ENCODE results near the gene PDE5A.

The PDE5A gene

DNA sequence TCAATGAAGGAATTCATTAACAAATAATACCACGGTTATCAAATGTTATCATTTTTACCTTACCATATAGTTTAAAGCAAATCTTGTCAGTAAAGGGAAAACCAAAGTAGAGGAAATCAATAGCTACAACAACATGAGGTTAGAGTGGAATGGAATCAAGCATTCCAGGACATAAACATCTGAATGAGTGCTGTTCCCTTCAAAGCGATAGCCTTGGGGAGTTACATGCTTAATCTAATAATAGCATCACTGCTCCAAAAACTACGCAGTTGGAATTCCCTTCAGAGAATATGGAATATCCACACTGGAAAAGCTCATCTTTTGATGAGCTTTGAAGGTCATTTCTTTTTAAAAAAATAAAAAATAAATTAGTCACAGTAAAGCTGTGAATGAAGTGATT lies 31.2 kb downstream of the PDE5A start:
- Histone ChIP-seq H3K4me3 (ENCODE audit: low read depth, low read length) (no peak overlapping the region), H3K36me3 (replicated peaks) (no peaks in the 10 kb centered on the region), H3K27me3 (replicated peaks) (no peaks in the 10 kb centered on the region), H3K27ac (no peak overlapping the region)
- in situ Hi-C loops (cut with HindIII; ENCODE audit: low pct_ligation_motif_present, low sequenced_read_pairs), result no loop called here
- no peak for DNase-seq
- TF ChIP-seq CTCF (IDR thresholded peaks at IDR 0.05; ENCODE audit: low read depth, low read length, missing control alignments), result no peak

GRCh38 chr4:119593698-119594097 lies 34.9 kb downstream of the PDE5A start:
- Histone ChIP-seq H3K36me3 (replicated peaks) (no peaks in the 10 kb centered on the region), H3K4me3 (ENCODE audit: low read depth, low read length) (no peak overlapping the region), H3K27me3 (replicated peaks) (no peaks in the 10 kb centered on the region), H3K27ac (no peak overlapping the region)
- in situ Hi-C loops (cut with HindIII; ENCODE audit: low pct_ligation_motif_present, low sequenced_read_pairs), result no loop called here
- TF ChIP-seq CTCF (IDR thresholded peaks at IDR 0.05; ENCODE audit: low read depth, low read length, missing control alignments), result no peak
- DNase-seq, result no peak

GRCh38 chr4:119592830-119593229 lies 35.8 kb downstream of the PDE5A start:
- no peak overlapping the region for H3K4me3 ChIP-seq (ENCODE audit: low read depth, low read length)
- no peaks in the 10 kb centered on the region for H3K36me3 ChIP-seq (replicated peaks)
- no peak for DNase-seq
- in situ Hi-C loops (cut with HindIII; ENCODE audit: low pct_ligation_motif_present, low sequenced_read_pairs), result no loop called here
- TF ChIP-seq CTCF (IDR thresholded peaks at IDR 0.05; ENCODE audit: low read depth, low read length, missing control alignments), result no peak
- H3K27me3 ChIP-seq (replicated peaks), result no peaks in the 10 kb centered on the region
- no peak overlapping the region for H3K27ac ChIP-seq

- no peak overlapping the region for H3K4me3 ChIP-seq (ENCODE audit: low read depth, low read length)
- H3K27ac ChIP-seq, result no peak overlapping the region
- no peak for DNase-seq
- no peaks in the 10 kb centered on the region for H3K36me3 ChIP-seq (replicated peaks)
- H3K27me3 ChIP-seq (replicated peaks), result no peaks in the 10 kb centered on the region
- TF ChIP-seq CTCF (IDR thresholded peaks at IDR 0.05; ENCODE audit: low read depth, low read length, missing control alignments), result no peak
- in situ Hi-C loops (cut with HindIII; ENCODE audit: low pct_ligation_motif_present, low sequenced_read_pairs), result no loop called here
These were observed 39.4 kb downstream of the PDE5A start for GRCh38 chr4:119589165-119589564.

GRCh38 chr4:119587796-119588195 lies 40.8 kb downstream of the PDE5A start:
- Histone ChIP-seq H3K36me3 (replicated peaks) (no peaks in the 10 kb centered on the region), H3K27ac (no peak overlapping the region), H3K27me3 (replicated peaks) (no peaks in the 10 kb centered on the region), H3K4me3 (ENCODE audit: low read depth, low read length) (no peak overlapping the region)
- in situ Hi-C loops (cut with HindIII; ENCODE audit: low pct_ligation_motif_present, low sequenced_read_pairs), result no loop called here
- DNase-seq, result no peak
- no peak for TF ChIP-seq CTCF (IDR thresholded peaks at IDR 0.05; ENCODE audit: low read depth, low read length, missing control alignments)

GRCh38 chr4:119585771-119586170 lies 42.8 kb downstream of the PDE5A start:
- in situ Hi-C loops (cut with HindIII; ENCODE audit: low pct_ligation_motif_present, low sequenced_read_pairs), result no loop called here
- TF ChIP-seq CTCF (IDR thresholded peaks at IDR 0.05; ENCODE audit: low read depth, low read length, missing control alignments), result no peak

More at GRCh38 chr4:119585771-119586170, 42.8 kb downstream of the PDE5A start:
- H3K27me3 ChIP-seq (replicated peaks), result no peaks in the 10 kb centered on the region
- DNase-seq, result no peak
- H3K4me3 ChIP-seq (ENCODE audit: low read depth, low read length), result no peak overlapping the region
- H3K27ac ChIP-seq, result no peak overlapping the region
- H3K36me3 ChIP-seq (replicated peaks), result no peaks in the 10 kb centered on the region
